Measurements from ENCODE around the gene TENT5C.

Gene TENT5C

DNA sequence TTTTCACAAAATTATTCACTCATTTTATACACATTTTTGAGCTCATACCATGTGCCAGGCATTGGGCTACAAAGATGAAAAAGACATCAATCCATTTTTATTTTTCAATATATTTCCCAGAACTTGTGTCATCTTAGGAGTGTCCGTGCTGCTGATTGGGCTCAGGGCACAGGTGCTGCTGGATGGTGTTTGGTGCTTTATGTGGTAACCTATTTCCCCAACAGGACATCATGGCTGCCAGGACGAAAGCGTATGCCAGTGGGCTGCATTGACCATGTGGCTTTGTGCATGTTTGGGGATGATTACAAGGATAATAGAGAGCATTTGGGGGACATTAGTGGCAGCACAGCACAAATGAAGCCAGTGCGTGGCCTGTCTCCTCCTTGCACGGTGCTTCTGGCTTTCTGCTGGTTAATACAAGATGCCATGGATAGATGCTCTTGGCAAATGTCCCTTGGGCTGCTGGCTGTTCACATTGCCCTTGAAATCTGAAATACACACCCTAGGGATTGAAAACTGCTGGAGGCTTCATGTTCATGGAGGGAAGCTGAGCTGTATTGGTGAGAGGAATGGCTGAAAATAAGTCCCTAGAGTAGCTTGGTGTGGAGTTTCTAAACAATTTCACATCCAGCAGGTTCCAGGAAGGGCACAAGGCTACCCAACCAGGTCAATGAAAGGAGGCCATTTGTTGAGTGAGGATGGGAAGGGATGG is 52.3 kb downstream of the TENT5C start:
- no peak for DNase-seq (ENCODE audit: low spot score)

DNA sequence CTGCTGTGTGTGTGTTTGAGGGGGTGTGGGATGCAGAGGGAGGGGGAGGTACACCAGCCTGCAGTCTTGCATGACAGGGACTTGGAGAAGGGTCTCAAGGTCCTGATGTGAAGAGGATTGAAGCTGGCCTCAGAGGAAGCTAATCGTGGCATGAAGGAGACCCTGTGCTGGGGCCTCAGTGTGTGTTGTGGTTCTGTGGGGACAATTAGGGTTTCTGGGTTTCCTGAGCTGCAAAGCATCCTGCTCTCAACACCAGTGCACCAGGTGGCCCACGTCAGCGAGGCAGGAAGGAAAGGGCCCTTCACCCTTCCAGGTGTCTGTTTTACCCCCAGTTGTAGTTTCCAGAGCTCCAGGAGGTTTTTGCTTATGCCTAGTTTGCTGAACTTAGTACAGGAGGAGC is 52.8 kb downstream of the TENT5C start:
- no peak for DNase-seq (ENCODE audit: low spot score)

DNA sequence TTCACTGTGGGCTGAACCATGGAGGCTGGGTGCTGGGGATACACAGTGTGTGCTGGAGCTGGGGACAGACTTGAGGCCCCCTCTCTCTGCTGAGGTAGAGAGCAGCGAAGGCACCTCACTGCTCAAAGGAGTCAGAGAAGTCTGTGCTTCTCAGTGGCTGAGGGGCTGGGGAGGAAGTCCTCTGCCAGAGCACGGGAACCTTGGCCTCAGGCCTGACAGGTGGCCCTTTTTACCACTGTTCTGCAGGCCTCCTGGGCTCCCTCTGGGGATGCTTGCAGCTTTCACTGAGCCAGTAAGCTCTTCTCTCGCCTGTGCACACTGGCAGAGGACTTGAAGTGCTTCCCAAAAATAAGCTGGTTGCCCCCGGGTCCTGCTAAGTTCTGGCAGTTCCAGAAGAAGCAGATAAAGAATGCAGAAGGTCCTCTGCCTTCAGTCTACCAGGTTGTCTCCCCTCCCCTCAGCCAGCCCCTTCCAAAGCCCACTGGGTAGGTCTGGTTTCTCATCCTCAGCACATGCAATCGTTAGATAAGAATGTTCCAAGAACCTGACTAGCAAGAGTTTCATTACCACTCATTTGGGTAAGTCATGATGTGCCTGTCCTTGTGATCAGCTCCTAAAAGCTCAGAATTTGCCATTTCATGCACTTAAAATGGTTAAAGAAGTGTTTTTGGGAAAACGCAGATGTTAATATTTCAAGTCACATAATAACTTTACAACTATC is 53.9 kb downstream of the TENT5C start:
- DNase-seq (ENCODE audit: low spot score), result no peak

DNA sequence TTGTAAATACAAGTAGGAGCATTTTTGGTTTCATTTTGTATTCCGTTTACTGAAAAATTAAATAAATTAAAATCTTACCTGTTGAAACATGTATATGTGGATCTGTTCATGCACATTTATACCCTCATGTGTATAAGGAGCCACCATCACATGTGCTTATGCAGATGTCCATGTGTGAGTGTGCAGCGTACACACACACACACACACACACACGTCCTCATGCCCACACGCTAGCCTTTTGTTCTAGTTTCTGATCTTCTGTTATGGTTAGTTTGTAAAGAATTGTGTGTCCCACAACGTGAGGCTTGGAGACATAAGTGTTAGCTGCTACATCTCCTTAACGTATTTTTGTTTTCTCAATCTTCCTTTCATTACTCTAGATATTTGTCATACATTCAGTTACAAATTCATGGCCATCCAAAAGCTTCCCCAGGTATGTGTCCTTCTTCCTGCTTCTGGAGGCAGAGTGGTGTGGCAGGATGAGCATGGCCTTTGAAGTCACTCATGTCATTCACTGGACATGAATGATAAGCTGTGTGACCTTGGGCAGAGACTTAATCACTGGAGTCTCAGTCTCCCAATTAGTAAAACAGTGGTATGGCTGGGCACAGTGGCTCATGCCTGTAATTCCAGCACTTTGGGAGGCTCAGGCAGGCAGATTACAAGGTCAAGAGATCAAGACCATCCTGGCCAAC is 54.6 kb downstream of the TENT5C start:
- DNase-seq (ENCODE audit: low spot score), result no peak

DNA sequence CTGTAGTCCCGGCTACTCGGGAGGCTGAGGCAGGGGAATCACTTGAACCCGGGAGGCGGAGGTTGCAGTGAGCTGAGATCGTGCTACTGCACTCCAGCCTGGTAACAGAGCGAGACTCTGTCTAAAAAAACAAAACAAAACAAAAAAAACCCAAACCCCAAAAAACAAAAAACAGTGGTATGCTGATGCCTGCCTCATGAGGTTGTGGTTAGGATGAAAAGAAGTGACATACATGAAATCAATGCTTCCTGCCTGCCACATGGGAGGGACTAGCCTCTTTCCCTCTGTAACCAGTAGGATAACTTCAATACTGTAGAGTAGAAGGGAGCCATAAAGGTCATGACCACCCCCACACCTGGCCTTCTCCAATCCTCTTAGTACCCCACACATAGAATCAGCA is 55.2 kb downstream of the TENT5C start:
- DNase-seq (ENCODE audit: low spot score), result no peak

DNA sequence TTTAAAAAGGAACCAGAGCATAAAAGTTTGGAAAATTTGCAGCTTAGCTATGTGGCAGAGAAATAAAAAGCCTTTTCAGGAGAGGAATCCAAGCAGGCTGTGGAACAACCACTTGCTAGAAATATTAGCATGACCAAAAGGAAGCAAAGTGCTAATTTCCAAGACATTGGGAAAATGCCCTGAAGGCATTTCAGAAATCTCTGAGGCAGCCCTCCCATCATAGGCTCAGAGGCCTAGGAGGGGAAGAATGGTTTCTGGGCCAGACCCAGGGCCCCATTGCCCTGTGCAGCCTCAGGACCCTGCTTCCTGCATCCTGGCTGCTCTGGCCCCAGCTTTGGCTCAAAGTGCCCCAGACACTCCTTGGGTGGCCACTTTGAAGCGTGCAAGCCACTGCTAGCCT is 56.8 kb downstream of the TENT5C start:
- DNase-seq (ENCODE audit: low spot score), result no peak

DNA sequence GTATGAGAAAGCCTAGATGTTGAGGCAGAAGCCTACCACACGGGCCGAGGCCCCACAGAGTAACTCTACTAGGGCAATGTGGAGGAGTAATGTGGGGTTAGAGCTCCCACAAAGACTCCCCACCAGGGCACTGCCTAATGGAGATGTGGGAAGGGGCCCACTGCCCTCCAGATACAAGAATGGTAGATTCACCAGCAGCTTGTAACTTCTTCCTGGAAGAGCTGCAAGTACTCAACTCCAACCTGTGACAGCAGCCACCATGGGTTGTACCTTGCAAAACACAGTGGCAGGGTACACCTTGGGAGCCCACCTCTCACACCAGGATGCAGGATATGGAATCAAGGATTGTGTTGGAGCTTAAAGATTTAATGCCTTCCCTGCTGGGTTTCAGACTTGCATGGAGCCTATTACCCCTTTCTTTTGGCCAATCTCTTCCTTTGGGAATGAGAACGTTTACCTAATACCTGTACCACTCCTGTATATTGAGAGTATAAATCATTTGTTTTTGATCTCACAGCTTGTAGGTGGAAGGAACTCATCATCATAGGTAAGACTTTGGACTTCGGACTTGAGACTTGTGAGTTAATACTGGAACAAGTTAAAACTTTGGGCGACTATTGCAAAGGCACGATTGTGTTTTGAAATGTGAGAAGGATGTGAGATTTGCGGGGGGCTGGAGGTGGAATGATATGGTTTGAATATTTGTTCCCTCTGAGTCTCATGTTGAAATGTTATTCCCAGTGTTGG is 57.5 kb downstream of the TENT5C start:
- DNase-seq (ENCODE audit: low spot score), result no peak

DNA sequence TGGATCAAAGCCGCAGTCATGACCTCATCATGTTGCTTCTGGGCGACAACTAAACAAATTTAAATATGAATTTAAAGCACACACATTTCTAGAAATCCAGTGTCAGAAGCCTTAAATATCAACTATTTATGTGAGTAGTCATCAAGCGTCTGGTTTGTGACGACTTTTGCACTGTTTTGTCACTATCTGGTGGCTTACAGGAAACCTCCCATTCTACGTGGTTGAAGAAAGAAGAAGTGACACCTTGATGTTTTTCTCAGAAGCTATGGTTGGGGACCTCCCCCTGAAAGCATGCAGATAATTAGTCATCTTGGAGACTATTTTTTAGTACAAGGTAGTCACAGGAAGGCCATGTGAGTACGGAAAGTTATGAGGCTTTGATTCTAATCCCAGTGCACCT is 58.5 kb downstream of the TENT5C start:
- DNase-seq (ENCODE audit: low spot score), result peak; percentile 1

DNA sequence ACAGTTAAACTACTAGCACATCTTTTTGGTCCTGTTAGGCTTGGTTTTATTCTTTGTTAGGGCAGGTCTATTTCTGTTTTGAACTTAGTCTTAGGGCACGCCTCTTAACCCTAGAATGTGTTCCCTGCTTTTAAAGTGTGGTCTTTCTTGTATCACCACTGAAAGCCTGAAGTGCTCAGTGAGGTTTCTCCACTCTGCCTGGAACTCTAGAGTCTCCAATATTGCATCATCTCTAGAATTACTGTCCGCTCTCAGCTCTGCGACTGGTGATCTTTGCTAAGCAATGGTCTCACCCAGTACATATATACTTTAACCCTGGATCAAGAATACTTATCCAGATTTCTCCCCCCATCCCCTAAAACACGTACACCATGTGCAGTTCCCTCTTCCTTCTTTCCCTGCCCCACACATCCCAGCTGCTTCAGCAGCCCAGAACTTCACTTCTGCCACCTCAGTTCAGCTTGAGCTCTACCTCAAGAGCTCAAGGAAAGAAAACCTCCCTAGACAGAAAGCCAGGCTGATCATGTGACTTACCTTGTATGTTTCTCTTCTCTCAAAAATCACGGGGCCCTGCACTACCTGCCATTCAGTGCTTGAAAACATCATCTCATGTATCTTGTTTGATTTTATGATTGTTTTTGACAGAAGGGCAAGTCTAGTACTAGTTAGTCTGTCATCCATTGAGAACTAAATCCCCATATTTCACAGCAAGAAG is 59.9 kb downstream of the TENT5C start:
- peak; percentile 8 for DNase-seq (ENCODE audit: low spot score)

DNA sequence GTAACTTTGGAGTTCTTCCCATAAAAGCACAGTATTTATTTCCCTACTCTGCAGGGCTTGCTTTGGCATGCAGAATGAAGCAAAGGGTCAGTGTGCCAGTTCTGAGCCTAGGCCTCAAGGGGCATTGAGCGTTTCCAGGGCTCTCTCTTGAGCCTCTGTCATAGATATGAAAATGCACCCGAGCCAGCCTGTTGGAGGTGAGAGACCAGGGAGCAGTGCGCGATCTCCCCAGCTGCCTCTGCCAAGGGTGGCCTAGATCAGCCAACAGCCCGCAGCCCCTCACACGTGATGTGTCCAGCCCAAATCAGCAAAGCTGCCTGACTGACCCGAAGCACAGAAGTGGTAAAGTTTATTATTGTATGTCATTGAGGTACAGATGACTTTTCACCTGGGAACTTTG is 63.7 kb downstream of the TENT5C start:
- DNase-seq (ENCODE audit: low spot score), result peak; percentile 37

DNA sequence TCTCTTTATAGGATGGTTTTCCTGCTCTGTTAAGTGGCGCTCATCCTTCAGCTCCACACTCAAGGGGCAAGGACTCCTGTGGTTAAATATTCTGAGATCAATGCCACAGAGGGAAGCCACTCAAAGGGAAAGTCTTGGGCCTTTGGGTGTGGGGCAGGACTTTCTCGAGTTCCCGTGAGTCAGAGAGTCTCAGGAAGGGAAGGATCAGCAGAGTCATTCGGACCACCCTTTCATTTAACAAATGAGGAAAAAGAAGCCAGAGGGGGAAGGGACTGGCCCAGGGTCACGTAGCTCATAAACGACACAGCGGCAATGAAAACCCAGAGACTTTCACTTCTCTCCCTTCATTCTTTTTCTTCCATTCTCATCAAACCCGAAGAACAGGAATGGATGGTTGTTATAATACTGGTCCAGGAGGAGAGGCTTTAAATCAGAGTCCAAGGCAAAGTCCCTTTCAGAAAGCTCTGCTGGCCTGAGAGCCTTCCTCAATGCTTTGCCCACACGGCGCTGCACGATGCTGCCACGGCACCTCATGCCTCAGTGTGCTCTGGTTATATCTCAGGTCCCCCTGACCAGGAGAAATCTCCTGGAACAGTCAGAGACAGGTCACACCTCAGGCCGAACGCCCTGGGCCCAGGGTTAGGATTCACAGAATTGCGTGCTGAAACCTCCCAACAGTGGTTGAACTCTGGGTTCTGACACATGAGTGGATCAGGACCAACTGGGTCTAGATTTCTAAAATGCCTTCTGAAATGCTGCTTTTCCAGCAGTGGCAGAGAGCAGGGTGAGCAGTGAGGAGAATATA is 65.3 kb downstream of the TENT5C start:
- DNase-seq (ENCODE audit: low spot score), result peak; percentile 45

DNA sequence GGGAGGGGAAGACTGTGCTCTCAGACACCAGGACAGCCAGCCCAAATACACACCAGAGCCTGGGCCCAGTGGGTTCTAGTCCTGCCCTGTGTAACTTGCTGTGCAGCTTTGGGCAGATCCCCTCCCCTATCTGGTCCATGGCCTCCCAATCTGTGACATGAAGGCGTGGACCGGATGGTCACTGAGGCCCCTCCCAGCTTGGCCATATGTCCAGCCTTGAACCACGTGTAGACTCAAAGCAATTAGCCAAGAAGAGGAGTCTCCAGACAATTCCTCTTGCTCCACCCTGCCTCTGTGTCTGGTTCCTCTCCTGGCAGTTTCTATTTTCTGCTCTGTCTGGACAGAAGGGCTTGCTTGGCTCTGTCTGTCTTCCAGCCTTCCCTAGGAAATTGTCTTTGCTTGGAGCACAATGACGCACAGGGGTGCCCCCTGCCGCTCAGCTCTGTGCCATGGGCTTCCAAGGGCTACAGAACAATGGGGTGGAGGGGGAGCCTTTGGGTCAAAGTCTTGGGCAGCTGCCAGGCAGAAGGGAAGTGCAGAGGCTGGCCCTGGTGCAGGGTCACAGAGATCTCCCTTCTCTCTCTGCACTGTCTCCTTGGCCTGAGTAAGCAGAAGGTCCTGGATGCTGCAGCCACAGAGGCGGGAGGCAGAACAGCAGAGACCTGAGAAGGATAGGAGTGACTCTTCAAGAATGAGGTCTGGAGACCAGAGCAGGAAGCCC is 66.1 kb downstream of the TENT5C start:
- DNase-seq (ENCODE audit: low spot score), result peak; percentile 66

DNA sequence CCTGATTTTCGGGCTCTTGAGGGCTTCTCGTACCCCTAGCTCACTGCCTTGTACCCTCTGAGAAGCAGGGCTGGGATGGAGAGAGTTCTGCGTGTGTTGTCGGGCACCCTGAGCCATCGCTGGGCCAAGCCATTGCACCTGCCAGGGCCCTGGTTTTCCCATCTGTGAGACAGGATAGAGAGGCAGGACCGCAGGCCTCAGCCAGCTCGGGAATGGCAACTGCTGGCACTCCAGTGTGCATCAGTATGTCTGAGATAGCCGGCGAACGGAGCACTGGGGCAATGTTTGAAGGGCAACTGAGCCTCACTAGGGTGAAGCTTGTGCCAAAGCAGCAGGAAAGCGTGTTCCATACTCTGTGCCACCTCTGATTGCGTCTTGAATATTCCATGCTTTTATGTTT is 66.9 kb downstream of the TENT5C start:
- DNase-seq (ENCODE audit: low spot score), result peak; percentile 38

DNA sequence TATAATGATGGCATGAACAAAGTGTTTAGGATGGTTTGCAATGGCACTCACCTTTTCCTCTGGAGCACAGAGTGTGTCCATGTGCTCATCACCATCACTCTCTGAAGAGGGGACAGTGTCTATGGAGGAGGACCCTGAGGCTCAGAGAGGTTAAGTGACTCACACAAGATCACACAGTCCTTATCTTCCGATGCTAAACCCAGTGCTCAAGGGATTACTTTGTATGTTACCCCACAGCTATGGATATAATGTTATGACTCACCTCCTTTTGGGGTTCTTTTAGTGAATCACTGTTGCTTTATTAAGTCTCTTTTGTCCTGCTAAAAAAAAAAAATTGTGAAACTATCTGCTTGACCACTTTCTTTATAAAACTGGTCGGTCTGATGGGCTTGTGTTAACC is 67.6 kb downstream of the TENT5C start:
- no peak for DNase-seq (ENCODE audit: low spot score)

DNA sequence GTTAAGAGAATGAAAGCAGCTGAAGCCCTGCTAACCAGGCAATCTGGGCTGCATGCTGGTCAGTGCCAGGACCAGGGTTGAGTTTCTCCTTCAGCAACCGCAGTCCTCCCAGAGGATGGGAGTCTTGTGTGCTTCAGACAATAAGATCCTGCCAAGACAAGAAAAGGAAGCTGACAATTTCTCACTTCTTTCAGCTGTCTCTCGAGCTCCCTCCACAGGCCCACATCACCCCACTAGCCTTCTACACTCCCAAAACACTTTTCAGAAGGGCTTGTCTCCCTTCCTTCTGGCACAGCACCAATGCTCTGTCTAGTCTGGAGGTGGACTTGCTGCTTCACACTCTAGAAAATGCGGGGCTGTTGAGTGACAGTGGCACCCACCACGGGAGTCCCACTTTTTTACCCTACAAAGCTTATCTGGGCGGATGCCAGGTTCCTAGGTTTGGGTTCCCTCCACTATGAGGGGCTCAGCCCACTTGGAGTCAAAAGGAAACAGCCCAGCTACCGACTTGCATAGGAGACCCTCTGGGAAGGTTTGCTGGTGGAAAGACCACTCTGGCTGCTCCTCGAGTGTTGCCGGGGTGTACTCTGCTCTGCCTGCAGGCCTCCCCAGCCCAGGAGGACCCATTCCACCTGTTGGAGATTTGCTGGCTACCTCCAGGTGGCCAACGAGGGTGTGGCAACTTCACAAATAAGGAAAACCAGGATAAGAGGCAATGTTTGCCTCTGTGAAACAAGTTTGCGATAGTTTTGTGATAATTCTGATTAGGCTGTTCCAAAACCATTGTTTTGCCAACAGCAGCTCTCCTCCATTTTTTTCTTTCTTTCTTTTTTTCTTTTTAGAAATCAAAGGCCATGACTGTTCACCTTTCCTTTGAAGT is 68.9 kb downstream of the TENT5C start:
- DNase-seq (ENCODE audit: low spot score), result peak; percentile 38

DNA sequence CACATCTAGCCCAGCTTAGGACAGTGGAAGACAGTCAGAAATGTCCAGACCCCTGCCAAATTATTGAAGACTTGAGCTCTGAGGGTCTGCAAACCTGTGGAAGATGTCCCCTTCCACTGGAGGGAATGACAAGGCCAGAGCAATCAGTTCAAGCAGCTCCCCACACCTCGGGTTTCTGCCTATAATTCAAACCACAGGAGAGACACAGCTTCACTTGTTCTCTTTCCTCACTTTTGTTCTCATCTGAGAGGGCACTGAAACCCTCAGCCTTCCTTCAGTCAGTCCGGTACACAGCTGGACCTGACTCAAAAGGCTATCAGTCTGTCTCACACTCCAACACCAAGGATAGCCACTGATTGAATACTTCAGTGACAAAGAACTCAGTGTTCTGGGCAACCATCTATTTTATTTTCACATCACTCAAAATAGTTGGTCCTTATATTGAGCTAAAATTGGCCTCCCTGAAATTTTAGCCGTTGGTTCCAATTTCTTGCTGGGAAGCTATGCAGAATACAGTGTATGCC is 70.1 kb downstream of the TENT5C start:
- DNase-seq (ENCODE audit: low spot score), result peak; percentile 11

DNA sequence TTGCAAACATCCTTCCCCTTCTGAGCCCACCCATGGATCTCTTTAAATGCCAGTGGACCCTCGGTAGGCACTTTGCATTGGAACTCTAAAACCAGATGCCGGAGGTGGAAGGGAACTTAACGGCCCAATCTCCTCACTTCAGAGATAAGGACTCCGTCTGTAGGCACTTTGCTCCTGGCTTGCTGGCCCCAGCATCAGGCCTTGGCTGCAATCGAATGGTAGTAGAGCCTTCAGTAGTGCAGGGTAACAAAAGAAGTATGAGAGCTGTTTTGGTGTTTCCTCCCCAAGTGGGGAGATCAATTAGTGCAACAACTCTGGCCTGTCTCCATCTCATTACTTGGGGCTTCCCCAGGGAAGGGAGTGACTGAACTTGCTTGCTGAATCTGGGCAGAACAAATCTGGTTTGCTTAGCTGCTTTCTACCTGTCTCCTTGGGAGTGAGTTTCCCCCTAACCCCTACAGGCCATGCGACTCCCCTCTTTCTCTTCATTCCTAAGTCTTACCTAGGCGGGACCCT is 70.8 kb downstream of the TENT5C start:
- no peak for DNase-seq (ENCODE audit: low spot score)
